NOMO-1 (cell line): ENCODE results near the gene UBE2K.
"Not testable (repeated sequence)": the region's sequence is repeated elsewhere in the genome, so short reads cannot be mapped to it uniquely, and the experiment has no call there.

Source experiments
- DNase-seq, 2 experiments: peaks; one replicate each; lab custom pipeline; 2025; ENCODE audit not compliant: unreplicated experiment in 2 of 2; lab: John Stamatoyannopoulos, UW

Gene UBE2K

GRCh38 chr4:39687014-39687413 lies 10.9 kb upstream of the UBE2K start:
- DNase-seq = peak; percentile 23 to 59

- DNase-seq = no peak
Observed at GRCh38 chr4:39689970-39690369, 8.0 kb upstream of the UBE2K start.

GRCh38 chr4:39698424-39699009 lies 581 bp downstream of the UBE2K start:
- peak; percentile 38 to 53 for DNase-seq

- peak in 1 of 2 experiments; percentile 38 for DNase-seq
Observed at GRCh38 chr4:39699687-39700409, 1.9 kb downstream of the UBE2K start.

GRCh38 chr4:39700554-39700953 lies 2.6 kb downstream of the UBE2K start:
- no peak for DNase-seq

- DNase-seq = no peak
Observed at GRCh38 chr4:39702716-39703115, 4.8 kb downstream of the UBE2K start.

GRCh38 chr4:39704789-39705188 lies 6.9 kb downstream of the UBE2K start:
- DNase-seq = not testable (repeated sequence)

GRCh38 chr4:39706334-39706733 lies 8.4 kb downstream of the UBE2K start:
- no peak for DNase-seq

GRCh38 chr4:39706741-39707511 lies 9.0 kb downstream of the UBE2K start:
- DNase-seq = no peak

GRCh38 chr4:39710098-39710896 lies 12.4 kb downstream of the UBE2K start:
- DNase-seq = no peak

- no peak for DNase-seq
Observed at GRCh38 chr4:39712819-39713607, 15.1 kb downstream of the UBE2K start.

- DNase-seq = peak; percentile 62 to 71
Observed at GRCh38 chr4:39713691-39714090, 15.8 kb downstream of the UBE2K start.

GRCh38 chr4:39714166-39714565 lies 16.2 kb downstream of the UBE2K start:
- peak in 1 of 2 experiments; percentile 48 for DNase-seq

GRCh38 chr4:39715788-39716187 lies 17.9 kb downstream of the UBE2K start:
- DNase-seq = no peak

GRCh38 chr4:39716356-39716755 lies 18.4 kb downstream of the UBE2K start:
- no peak for DNase-seq

- not testable (repeated sequence) for DNase-seq
Observed at GRCh38 chr4:39717743-39718142, 19.8 kb downstream of the UBE2K start.

GRCh38 chr4:39718366-39719323 lies 20.7 kb downstream of the UBE2K start:
- DNase-seq = no peak

- no peak for DNase-seq
Observed at GRCh38 chr4:39719804-39720580, 22.1 kb downstream of the UBE2K start.
